ENCODE measurements around the gene MDN1.

GRCh38 chr6:89768324-89768723 lies 51.3 kb downstream of the MDN1 start:
- TF ChIP-seq POLR2A (IDR thresholded peaks at IDR 0.05; ENCODE audit: low read depth, low read length) = no peak
- no peak for TF ChIP-seq MXI1 (IDR thresholded peaks at IDR 0.05; ENCODE audit: borderline replicate concordance, low read depth, low read length)
- TF ChIP-seq CTCF (conservative IDR thresholded peaks at IDR 0.05; ENCODE audit: low read depth, low read length) = no peak
- TF ChIP-seq BHLHE40 (IDR thresholded peaks at IDR 0.05; ENCODE audit: low read depth, low read length) = no peak
- TF ChIP-seq RCOR1 (IDR thresholded peaks at IDR 0.05; ENCODE audit: insufficient replicate concordance, low read length) = no peak
